H1 (cell line): ENCODE data around the gene XK. TPM values are rescaled to one million over a fixed set of nuclear protein-coding genes. Genes with fewer than 3 reads are reported as not detected.

Source experiments
- CTCF ChIA-PET: fragments of 300-600 bp; sonication (Branson Sonifier 250); formaldehyde crosslinking; loops from one replicate; lab custom pipeline; 2021; ENCODE audit not compliant: partially characterized antibody; lab: Charles Lee
- POLR2A ChIA-PET: fragments of 300-600 bp; sonication (Branson Sonifier 250); formaldehyde crosslinking; loops from one replicate; lab custom pipeline; 2021; ENCODE audit warnings: inconsistent platforms; ENCODE audit not compliant: partially characterized antibody; lab: Charles Lee
- DNase-seq, 2 experiments: peaks; one replicate each; pipeline versions ENCODE4 v3.0.0 to v3.0.0-alpha.2; 2010 to 2022; ENCODE audit warnings: low spot score in 2 of 2, low read depth in 1 of 2, mixed read lengths in 1 of 2
- FAIRE-seq: peaks from 2 replicates; lab custom pipeline; 2011; peaks lifted over from hg19 to GRCh38; lab: Jason Lieb, UNC
- H2AFZ ChIP-seq: 2 replicates; pipeline ENCODE4 v1.8.1; 2012; ENCODE audit warnings: low read length, inconsistent platforms
- H2AK5ac ChIP-seq: 2 replicates; pipeline ENCODE4 v1.6.1; 2013; ENCODE audit warnings: low read depth, low read length
- H2BK120ac ChIP-seq: replicated peaks from 2 replicates; pipeline ENCODE3; 2013; ENCODE audit warnings: low read depth, low read length, inconsistent platforms
- H2BK12ac ChIP-seq: 2 replicates; pipeline ENCODE4 v1.6.1; 2013; ENCODE audit warnings: low read depth, low read length
- H2BK15ac ChIP-seq: 2 replicates; pipeline ENCODE4 v1.6.1; 2013; ENCODE audit warnings: low read length
- H2BK20ac ChIP-seq: 2 replicates; pipeline ENCODE4 v1.6.1; 2013; ENCODE audit warnings: low read length
- H2BK5ac ChIP-seq: 2 replicates; pipeline ENCODE4 v1.6.1; 2013; ENCODE audit warnings: low read depth, low read length
- H3K14ac ChIP-seq: 2 replicates; pipeline ENCODE4 v1.6.1; 2013; ENCODE audit warnings: inconsistent platforms; ENCODE audit not compliant: insufficient read length
- H3K18ac ChIP-seq: 2 replicates; pipeline ENCODE4 v1.6.1; 2013; ENCODE audit warnings: low read length; ENCODE audit errors: extremely low read depth
- H3K23ac ChIP-seq: 2 replicates; pipeline ENCODE4 v1.6.1; 2013; ENCODE audit warnings: inconsistent platforms; ENCODE audit not compliant: insufficient read length
- H3K23me2 ChIP-seq: 2 replicates; pipeline ENCODE4 v1.6.1; 2013; ENCODE audit warnings: low read depth, low read length
- H3K27ac ChIP-seq: 2 replicates; pipeline ENCODE4 v1.6.1; 2011; ENCODE audit warnings: low read depth, low read length, inconsistent platforms
- H3K27me3 ChIP-seq, 4 experiments: replicated peaks in 1 of 4; 1 replicate in 1 of 4; 2 replicates in 3 of 4; pipeline versions ENCODE4 v1.6.1 to v1.8.1; 2011 to 2013; ENCODE audit warnings: low read length in 3 of 4, mild to moderate bottlenecking in 3 of 4, inconsistent platforms in 2 of 4, mixed read lengths in 2 of 4, moderate library complexity in 1 of 4; ENCODE audit not compliant: control insufficient read depth in 3 of 4, insufficient read depth in 3 of 4; ENCODE audit errors: extremely low read depth in 1 of 4
- H3K36me3 ChIP-seq, 4 experiments: 2 replicates each; pipeline versions ENCODE4 v1.6.1 to v1.8.1; 2011 to 2013; ENCODE audit warnings: mild to moderate bottlenecking in 4 of 4, low read length in 3 of 4, moderate library complexity in 2 of 4, control low read depth in 1 of 4, inconsistent platforms in 1 of 4; ENCODE audit not compliant: insufficient read depth in 4 of 4, control insufficient read depth in 2 of 4
- H3K4ac ChIP-seq: replicated peaks from 2 replicates; pipeline ENCODE3; 2013; ENCODE audit warnings: low read length, low read depth, mixed read lengths, inconsistent platforms; ENCODE audit not compliant: insufficient read length
- H3K4me1 ChIP-seq, 4 experiments: replicated peaks in 1 of 4; 1 replicate in 1 of 4; 2 replicates in 3 of 4; pipeline versions ENCODE4 v1.6.1 to v1.8.1; 2011 to 2013; ENCODE audit warnings: low read length in 3 of 4, inconsistent platforms in 2 of 4, mixed read lengths in 1 of 4; ENCODE audit not compliant: insufficient read depth in 4 of 4, control insufficient read depth in 3 of 4
- H3K4me2 ChIP-seq, 2 experiments: 2 replicates each; pipeline versions ENCODE4 v1.6.1 to v1.8.1; 2011 to 2013; ENCODE audit warnings: low read depth in 2 of 2, low read length in 2 of 2, control low read depth in 1 of 2, inconsistent platforms in 1 of 2, mild to moderate bottlenecking in 1 of 2; ENCODE audit not compliant: insufficient read depth in 1 of 2
- H3K4me3 ChIP-seq, 4 experiments: fragments of 200-600, 300-600 bp in 1 of 4; sonication (generic), shearing (Covaris generic), sonication (Bioruptor Twin) in 1 of 4; 2 replicates each; pipeline versions ENCODE4 v1.5.1 to v1.8.1; 2011 to 2016; ENCODE audit warnings: low read length in 4 of 4, low read depth in 3 of 4, control low read depth in 2 of 4, inconsistent platforms in 2 of 4, mild to moderate bottlenecking in 2 of 4, mixed read lengths in 1 of 4, moderate library complexity in 1 of 4; ENCODE audit not compliant: insufficient read depth in 2 of 4; ENCODE audit errors: extremely low read depth in 1 of 4
- H3K56ac ChIP-seq: replicated peaks from 2 replicates; pipeline ENCODE3; 2013; ENCODE audit warnings: low read depth, mild to moderate bottlenecking, mixed read lengths, low read length, inconsistent platforms; ENCODE audit not compliant: insufficient read length
- H3K79me1 ChIP-seq: 2 replicates; pipeline ENCODE4 v1.6.1; 2013; ENCODE audit warnings: low read depth, low read length, control low read depth
- H3K79me2 ChIP-seq, 2 experiments: 2 replicates each; pipeline versions ENCODE4 v1.6.1 to v1.8.1; 2012 to 2013; ENCODE audit warnings: low read length in 2 of 2, mild to moderate bottlenecking in 2 of 2, inconsistent platforms in 1 of 2; ENCODE audit not compliant: insufficient read depth in 2 of 2, control insufficient read depth in 1 of 2
- H3K9ac ChIP-seq, 4 experiments: replicated peaks in 1 of 4; 1 replicate in 1 of 4; 2 replicates in 3 of 4; pipeline versions ENCODE4 v1.6.1 to v1.8.1; 2011 to 2013; ENCODE audit warnings: low read depth in 3 of 4, low read length in 3 of 4, control low read depth in 2 of 4, mild to moderate bottlenecking in 2 of 4, moderate library complexity in 2 of 4, inconsistent platforms in 1 of 4; ENCODE audit errors: extremely low read depth in 1 of 4
- H3K9me3 ChIP-seq, 2 experiments: 2 replicates each; pipeline versions ENCODE4 v1.6.1 to v1.8.1; 2012 to 2013; ENCODE audit warnings: mild to moderate bottlenecking in 2 of 2, moderate library complexity in 2 of 2, control low read depth in 1 of 2, inconsistent platforms in 1 of 2, low read depth in 1 of 2, low read length in 1 of 2, mixed read lengths in 1 of 2; ENCODE audit not compliant: insufficient read depth in 2 of 2
- H4K20me1 ChIP-seq, 2 experiments: replicated peaks in 1 of 2; 2 replicates each; pipeline versions ENCODE3 to v1.8.1; 2011 to 2013; ENCODE audit warnings: inconsistent platforms in 2 of 2, low read length in 2 of 2, mild to moderate bottlenecking in 1 of 2; ENCODE audit not compliant: insufficient read depth in 2 of 2, control insufficient read depth in 1 of 2
- H4K5ac ChIP-seq: 2 replicates; pipeline ENCODE4 v1.6.1; 2013; ENCODE audit warnings: low read length, low read depth, mixed read lengths, inconsistent platforms; ENCODE audit not compliant: insufficient read length
- H4K8ac ChIP-seq: 2 replicates; pipeline ENCODE4 v1.8.0; 2013; ENCODE audit warnings: mild to moderate bottlenecking, moderate library complexity, low read length, inconsistent platforms; ENCODE audit not compliant: insufficient read depth; ENCODE audit errors: extremely low read depth
- H4K91ac ChIP-seq: replicated peaks from 2 replicates; pipeline ENCODE3; 2013; ENCODE audit warnings: low read length, mixed read lengths, inconsistent platforms; ENCODE audit not compliant: insufficient read length
- ATF2 ChIP-seq: IDR thresholded peaks from 2 replicates; pipeline ENCODE4 v1.6.1; 2012; ENCODE audit warnings: low read length, inconsistent platforms
- ATF3 ChIP-seq: IDR thresholded peaks from 2 replicates; pipeline ENCODE4 v1.6.1; 2011; ENCODE audit warnings: low read depth, mild to moderate bottlenecking, low read length; ENCODE audit not compliant: insufficient read depth
- GTF2F1 ChIP-seq: IDR thresholded peaks from 2 replicates; pipeline ENCODE4 v1.6.1; 2012; ENCODE audit warnings: low read depth, low read length, improper control_type of control experiment, borderline replicate concordance
- HDAC2 ChIP-seq, 2 experiments: fragments of 300-600 bp in 1 of 2; sonication (generic) in 1 of 2; IDR thresholded peaks; 2 replicates each; pipeline ENCODE4 v1.6.1; 2011 to 2012; ENCODE audit warnings: low read depth in 2 of 2, low read length in 2 of 2, mild to moderate bottlenecking in 2 of 2, moderate library complexity in 2 of 2, borderline replicate concordance in 1 of 2, inconsistent platforms in 1 of 2
- KDM4A ChIP-seq: IDR thresholded peaks from one replicate; pipeline ENCODE4 v1.7.1; 2012; ENCODE audit warnings: low read depth, mild to moderate bottlenecking, moderate library complexity, low read length, inconsistent platforms; ENCODE audit not compliant: severe bottlenecking
- KDM5A ChIP-seq: fragments of 200-600 bp; IDR thresholded peaks from 2 replicates; pipeline ENCODE4 v1.7.1; 2012; ENCODE audit warnings: mild to moderate bottlenecking, low read length, inconsistent platforms, mixed read lengths
- MAX ChIP-seq: IDR thresholded peaks from 2 replicates; pipeline ENCODE4 v1.6.1; 2012; ENCODE audit warnings: inconsistent platforms
- SIN3A ChIP-seq, 2 experiments: IDR thresholded peaks in 1 of 2; conservative IDR thresholded peaks in 1 of 2; 2 replicates each; pipeline ENCODE4 v1.6.1; 2011 to 2012; ENCODE audit warnings: low read length in 2 of 2, improper control_type of control experiment in 1 of 2, low read depth in 1 of 2, mild to moderate bottlenecking in 1 of 2
- SP4 ChIP-seq: IDR thresholded peaks from 2 replicates; pipeline ENCODE4 v1.6.1; 2012; ENCODE audit warnings: low read length, inconsistent platforms
- SUZ12 ChIP-seq: fragments of 200-600 bp; sonication (generic); IDR thresholded peaks from 2 replicates; pipeline ENCODE4 v1.6.1; 2012; ENCODE audit warnings: mild to moderate bottlenecking, inconsistent platforms, low read length, moderate library complexity, mixed read lengths
- TAF1 ChIP-seq: IDR thresholded peaks from 2 replicates; pipeline ENCODE4 v1.6.1; 2011; ENCODE audit warnings: mild to moderate bottlenecking, low read depth, low read length
- TEAD4 ChIP-seq: IDR thresholded peaks from 2 replicates; pipeline ENCODE4 v1.6.1; 2012; ENCODE audit warnings: low read depth, low read length, inconsistent platforms, mixed read lengths
- polyA plus RNA-seq, 7 experiments: library from polyadenylated mRNA; depleted of rRNA in 3 of 7; stranded (reverse) in 5 of 7; unstranded in 2 of 7; fragments of >200 nt in 5 of 7; fragments of 200-250 nt in 2 of 7; gene quantifications; 1 replicate in 5 of 7; 2 replicates in 1 of 7; 4 replicates in 1 of 7; pipeline versions ENCODE4 v1.2.1 to v1.2.3, GENCODE V29; 2011 to 2013; ENCODE audit warnings: missing spikeins in 2 of 7, mixed read lengths in 2 of 7
- total RNA-seq: library from RNA; stranded (reverse); fragmentation: NEBNext Ultra II Directional; extraction: Animal tissue kit (Norgen Biotek cat#: 25700); gene quantifications from 2 replicates; pipeline ENCODE4 v1.2.1, GENCODE V29; 2021

The XK gene
- total and polyA plus RNA-seq, 2 of the 8 experiments (the other 6 are each of a cell fraction or from before 2014, with no cell fraction given), result 0.76 to 0.84 TPM

- Histone ChIP-seq H3K79me1 (no peaks in the 10 kb centered on the region), H3K9me3 (no peaks in the 10 kb centered on the region), H3K56ac (no peak overlapping the region), H2BK5ac (no peak overlapping the region), H3K27ac (no peak overlapping the region), H3K4me1 (no peaks in the 10 kb centered on the region), H2BK20ac (no peak overlapping the region), H3K14ac (no peak overlapping the region), H3K23ac (no peak overlapping the region), H4K5ac (no peak overlapping the region), H4K8ac (no peak overlapping the region), H3K4ac (no peak overlapping the region), H3K36me3 (no peaks in the 10 kb centered on the region), H3K4me2 (no peak overlapping the region), H2AFZ (no peak overlapping the region), H3K4me3 (no peak overlapping the region), H4K91ac (no peak overlapping the region), H3K23me2 (no peaks in the 10 kb centered on the region), H3K9ac (no peak overlapping the region), H2BK12ac (no peak overlapping the region), H2BK120ac (no peak overlapping the region), H4K20me1 (no peaks in the 10 kb centered on the region), H3K18ac (no peak overlapping the region), H2BK15ac (no peak overlapping the region), H2AK5ac (no peak overlapping the region), H3K27me3 (no peaks in the 10 kb centered on the region), H3K79me2 (no peaks in the 10 kb centered on the region)
- POLR2A ChIA-PET, result interaction anchor here (1.4 kb wide), 1 partner anchor 9 kb away, joined by 3 read pairs; no protein-coding TSS in a partner anchor
- no peak for DNase-seq
- no peak for FAIRE-seq
- CTCF ChIA-PET, result no interaction called here
- TF ChIP-seq SP4 (no peak), GTF2F1 (no peak), KDM4A (no peak), ATF3 (no peak), SUZ12 (no peak), MAX (no peak), ATF2 (no peak), HDAC2 (IDR thresholded peaks at IDR 0.05; ENCODE audit: borderline replicate concordance in 1 of 2, low read depth in 2 of 2, low read length in 2 of 2) (no peak), TEAD4 (no peak), TAF1 (no peak), SIN3A (conservative IDR thresholded peaks at IDR 0.05 in 1 of 2, IDR thresholded peaks at IDR 0.05 in 1 of 2; ENCODE audit: low read depth in 1 of 2, low read length in 2 of 2) (no peak), KDM5A (no peak)
Measured at GRCh38 chrX:37755025-37755424, 69.4 kb downstream of the XK start.
